Right lobe of liver (tissue), 6 donors: ENCODE results near the gene LRP2. TPM values are rescaled to one million over a fixed set of nuclear protein-coding genes. Genes with fewer than 3 reads are reported as not detected.

Experiments
- ATAC-seq, 4 donors: fragments of 200-7000 bp; cut with Tn5 transposase; one replicate each; pipeline ENCODE4 v1.9.1; 2020; ENCODE audit warnings: mild to moderate bottlenecking in 4 of 4, moderate library complexity in 4 of 4
- DNase-seq, 3 donors: peaks; one replicate each; pipeline ENCODE4 v3.0.0-alpha.2; 2020
- H3K27ac ChIP-seq, 3 donors: fragments of 200-600 bp; one replicate each; pipeline ENCODE4 v1.8.0; 2022
- H3K27me3 ChIP-seq, 2 donors: fragments of 200-600 bp; one replicate each; pipeline ENCODE4 v1.8.0; 2022
- H3K36me3 ChIP-seq, 4 donors: fragments of 200-600 bp; sonication (generic) in 1 of 4; one replicate each; pipeline versions ENCODE4 v1.5.1 to v1.8.0; 2017 to 2022; ENCODE audit warnings: control low read depth in 1 of 4
- H3K4me1 ChIP-seq, 4 donors: fragments of 200-600 bp; sonication (generic) in 1 of 4; one replicate each; pipeline versions ENCODE4 v1.5.1 to v1.8.0; 2017 to 2022; ENCODE audit warnings: control low read depth in 1 of 4
- H3K4me3 ChIP-seq, 3 donors: fragments of 200-600 bp; one replicate each; pipeline ENCODE4 v1.8.0; 2022
- H3K9me3 ChIP-seq, 4 donors: fragments of 200-600 bp; sonication (generic) in 1 of 4; one replicate each; pipeline versions ENCODE4 v1.5.1 to v1.8.0; 2017 to 2022; ENCODE audit warnings: control low read depth in 1 of 4
- POLR2A ChIP-seq: fragments of 450-650 bp; IDR thresholded peaks from one replicate; pipeline ENCODE4 v1.6.1; 2017; ENCODE audit warnings: antibody characterized with exemption, mild to moderate bottlenecking
- WGBS: methylation state at CpG from one replicate; pipeline ENCODE4 v1.1.6; 2018; ENCODE audit warnings: low coverage, low lambda C conversion rate; ENCODE audit not compliant: insufficient coverage; ENCODE audit errors: missing lambda C conversion rate; 5-methylcytosine and 5-hydroxymethylcytosine counted together
- intact Hi-C, 2 donors: fragments of 100-400 bp; cut with DNase I; formaldehyde crosslinking; loops; one replicate each; pipeline versions ENCODE4 v1.11.2 to v1.14.1; 2022
- total RNA-seq, 6 experiments: library from RNA; depleted of rRNA in 2 of 6; stranded (reverse); fragments of >200 nt in 2 of 6; fragmentation: NEBNext Ultra II Directional in 3 of 6; extraction: Animal tissue kit (Norgen Biotek cat#: 25700) in 3 of 6; gene quantifications; one replicate each; pipeline versions ENCODE4 v1.1.0 to v1.2.4, GENCODE V29; 2016 to 2023
- TF ChIP-seq, protein P1 (sequence below), 4 donors: fragments of 200-600 bp in 3 of 4; fragments of 450-650 bp in 1 of 4; IDR thresholded peaks; one replicate each; pipeline versions ENCODE4 v1.5.1 to v1.8.0; 2016 to 2022; ENCODE audit warnings: antibody characterized with exemption in 4 of 4, mild to moderate bottlenecking in 2 of 4
- donor health status: DM: no; HTN: yes; CAD: no.
- donor health status: DM: no; HTN: no; CAD: no.
- donor health status: DM: no; HTN: no; CAD: no.
- donor health status: DM: no; HTN: yes; CAD: no.
- donor health status: DM: no; HTN: yes; CAD: no.

Gene LRP2
- total RNA-seq, 6 experiments from 2014 or later: 0.51 to 4.4 (median 1.0) TPM

DNA sequence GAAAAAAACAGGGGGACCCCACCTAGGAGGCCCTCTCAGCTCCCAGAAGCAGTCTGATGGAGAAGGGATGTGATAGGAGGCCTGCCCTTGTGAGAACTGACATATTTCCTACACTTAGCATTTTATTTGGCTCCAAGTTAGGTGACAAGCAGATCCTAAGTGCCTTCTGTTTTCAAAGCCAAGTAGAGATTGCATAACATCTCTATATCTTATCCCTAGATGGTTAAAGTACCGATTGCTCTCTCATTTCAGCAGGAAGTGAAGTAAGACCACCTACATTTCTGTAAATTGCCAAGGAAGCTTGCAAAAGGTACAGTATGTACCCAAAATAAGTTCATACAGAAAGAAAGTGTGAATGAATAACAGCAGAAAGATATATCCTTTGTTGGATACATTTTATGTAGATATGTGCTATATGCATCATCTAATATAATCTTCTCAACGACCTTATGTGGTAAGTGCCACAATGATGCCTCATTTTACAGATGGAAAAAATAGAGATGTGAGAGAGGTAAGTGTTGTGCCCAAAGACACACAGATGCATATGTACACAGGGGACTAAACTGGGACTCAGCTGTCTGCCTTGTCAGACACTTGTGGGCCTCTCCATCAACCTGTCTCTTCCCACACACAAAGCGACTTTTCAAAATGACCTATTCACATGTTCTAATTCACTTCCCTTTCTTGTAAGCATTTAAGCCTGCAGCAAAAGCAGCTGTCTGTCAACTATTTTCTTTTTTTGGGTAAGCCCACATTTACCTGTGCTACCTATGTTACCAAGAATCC lies 254.0 kb downstream of the LRP2 start:
- Histone ChIP-seq H3K4me1 (no peaks in the 10 kb centered on the region), H3K27me3 (no peaks in the 10 kb centered on the region), H3K36me3 (no peaks in the 10 kb centered on the region), H3K4me3 (no peak overlapping the region), H3K9me3 (no peaks in the 10 kb centered on the region), H3K27ac (no peak overlapping the region)
- intact Hi-C loops: no loop called here
- DNase-seq: no peak
- no peak for TF ChIP-seq POLR2A
- TF ChIP-seq, protein P1, sequence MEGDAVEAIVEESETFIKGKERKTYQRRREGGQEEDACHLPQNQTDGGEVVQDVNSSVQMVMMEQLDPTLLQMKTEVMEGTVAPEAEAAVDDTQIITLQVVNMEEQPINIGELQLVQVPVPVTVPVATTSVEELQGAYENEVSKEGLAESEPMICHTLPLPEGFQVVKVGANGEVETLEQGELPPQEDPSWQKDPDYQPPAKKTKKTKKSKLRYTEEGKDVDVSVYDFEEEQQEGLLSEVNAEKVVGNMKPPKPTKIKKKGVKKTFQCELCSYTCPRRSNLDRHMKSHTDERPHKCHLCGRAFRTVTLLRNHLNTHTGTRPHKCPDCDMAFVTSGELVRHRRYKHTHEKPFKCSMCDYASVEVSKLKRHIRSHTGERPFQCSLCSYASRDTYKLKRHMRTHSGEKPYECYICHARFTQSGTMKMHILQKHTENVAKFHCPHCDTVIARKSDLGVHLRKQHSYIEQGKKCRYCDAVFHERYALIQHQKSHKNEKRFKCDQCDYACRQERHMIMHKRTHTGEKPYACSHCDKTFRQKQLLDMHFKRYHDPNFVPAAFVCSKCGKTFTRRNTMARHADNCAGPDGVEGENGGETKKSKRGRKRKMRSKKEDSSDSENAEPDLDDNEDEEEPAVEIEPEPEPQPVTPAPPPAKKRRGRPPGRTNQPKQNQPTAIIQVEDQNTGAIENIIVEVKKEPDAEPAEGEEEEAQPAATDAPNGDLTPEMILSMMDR (IDR thresholded peaks at IDR 0.05): no peak
- no peak for ATAC-seq
- 32% methylated on average over 3 of the region's 3 CpGs for WGBS

GRCh38 chr2:169107645-169108044 lies 254.7 kb downstream of the LRP2 start:
- no peak overlapping the region for H3K27ac ChIP-seq
- intact Hi-C loops: no loop called here

DNA sequence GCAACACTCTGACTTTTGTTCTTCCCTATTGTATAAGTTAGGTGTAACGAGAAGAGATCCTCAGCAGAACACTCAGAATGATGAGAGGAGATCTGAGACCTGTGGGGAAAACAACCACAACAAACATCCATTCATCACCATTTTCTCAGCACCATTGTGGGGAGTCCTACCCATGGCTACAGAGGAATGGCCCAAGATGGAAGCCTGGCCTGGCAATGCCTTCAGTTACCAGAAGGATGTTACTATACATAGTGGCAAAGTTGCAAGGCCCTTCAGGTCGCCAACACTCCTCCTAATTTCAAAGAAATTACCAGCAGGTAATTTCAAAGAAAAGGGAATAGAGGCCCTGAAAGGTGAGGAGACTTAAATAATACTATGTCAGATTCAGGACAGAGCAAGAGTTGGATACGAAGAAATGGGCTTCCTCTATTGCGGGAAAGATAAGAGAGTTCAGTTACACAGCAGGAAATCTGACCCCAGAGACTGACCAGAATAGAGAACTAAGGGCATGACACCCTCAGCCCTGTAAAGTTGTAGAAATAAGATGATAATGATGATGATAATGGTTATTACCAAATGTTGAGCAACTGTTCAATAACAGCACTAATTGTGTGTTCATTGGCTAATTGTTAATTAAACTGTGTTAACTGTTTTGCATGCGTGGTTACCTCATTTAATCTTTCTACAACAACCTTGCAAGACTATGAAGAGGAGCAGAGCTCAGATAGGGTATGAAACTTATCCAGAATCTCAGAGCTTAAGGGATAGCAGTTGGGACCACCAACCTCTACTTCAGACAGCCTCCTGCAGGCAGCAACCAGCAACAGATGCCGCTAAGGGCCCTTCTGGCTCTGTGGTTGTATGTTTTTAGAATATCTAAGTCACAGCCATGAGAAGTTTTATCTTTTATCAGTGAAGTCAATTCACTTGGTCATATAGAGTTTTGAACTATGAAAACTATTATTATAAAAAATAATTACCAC lies 255.5 kb downstream of the LRP2 start:
- DNase-seq (no peak), ATAC-seq (peak in 1 of 4 donors; percentile 14)
- intact Hi-C loops: no loop called here
- H3K4me1 ChIP-seq: no peaks in the 10 kb centered on the region
- no peaks in the 10 kb centered on the region for H3K27me3 ChIP-seq
- H3K27ac ChIP-seq: no peak overlapping the region
- H3K9me3 ChIP-seq: no peaks in the 10 kb centered on the region
- H3K36me3 ChIP-seq: no peaks in the 10 kb centered on the region
- TF ChIP-seq, protein P1 (IDR thresholded peaks at IDR 0.05): no peak
- no peak for TF ChIP-seq POLR2A
- no peak overlapping the region for H3K4me3 ChIP-seq
- 78% methylated on average over 6 of the region's 6 CpGs for WGBS

More at GRCh38 chr2:169107645-169108044, 254.7 kb downstream of the LRP2 start:
- Histone ChIP-seq H3K4me3 (no peak overlapping the region), H3K9me3 (no peaks in the 10 kb centered on the region), H3K27me3 (no peaks in the 10 kb centered on the region), H3K36me3 (no peaks in the 10 kb centered on the region), H3K4me1 (no peaks in the 10 kb centered on the region)
- WGBS: 50% methylated on average over 2 of the region's 2 CpGs
- peak; percentile 8 to 41 (median 36) for ATAC-seq
- TF ChIP-seq, protein P1 (IDR thresholded peaks at IDR 0.05): no peak
- no peak for TF ChIP-seq POLR2A
- no peak for DNase-seq

GRCh38 chr2:169106134-169106533 lies 256.2 kb downstream of the LRP2 start:
- Histone ChIP-seq H3K36me3 (no peaks in the 10 kb centered on the region), H3K9me3 (no peaks in the 10 kb centered on the region), H3K4me3 (no peak overlapping the region), H3K4me1 (no peaks in the 10 kb centered on the region), H3K27ac (no peak overlapping the region), H3K27me3 (no peaks in the 10 kb centered on the region)
- intact Hi-C loops: no loop called here
- ATAC-seq (no peak), DNase-seq (no peak)
- 87% methylated on average over 2 of the region's 2 CpGs for WGBS
- no peak for TF ChIP-seq POLR2A
- TF ChIP-seq, protein P1 (IDR thresholded peaks at IDR 0.05): no peak
